HG02852 (cell line): ENCODE results near the gene ICAM4.
"Not testable (repeated sequence)": the region's sequence is repeated elsewhere in the genome, so short reads cannot be mapped to it uniquely, and the experiment has no call there.

Source experiments
- ATAC-seq: cut with Tn5 transposase; IDR thresholded peaks from one replicate; pipeline ENCODE4 v1.9.1; 2021; ENCODE audit warnings: mild to moderate bottlenecking, moderate library complexity; ENCODE audit not compliant: unreplicated experiment

The ICAM4 gene

GRCh38 chr19:10336725-10337124 is 50.0 kb downstream of the ICAM4 start:
- ATAC-seq = not testable (repeated sequence)
